ENCODE results near the gene CNOT4. TPM values are rescaled to one million over a fixed set of nuclear protein-coding genes. Genes with fewer than 3 reads are reported as not detected.

Gene CNOT4
- total RNA-seq, 2 donors from 2014 or later, result 11.9 to 12.2 TPM

GRCh38 chr7:135333200-135333599 is 176.7 kb downstream of the CNOT4 start:
- Histone ChIP-seq H3K27me3 (no peaks in the 10 kb centered on the region), H3K9me3 (no peaks in the 10 kb centered on the region), H3K4me3 (no peak overlapping the region), H3K4me1 (peaks cover 7% of the 10 kb centered on the region), H3K36me3 (replicated peaks in 1 of 2; ENCODE audit: insufficient read depth in 1 of 2, low read depth in 2 of 2) (no peaks in the 10 kb centered on the region), H3K27ac (no peak overlapping the region)
- ATAC-seq (no peak), DNase-seq (no peak)
- intact Hi-C loops (cut with DNase I), result no loop called here
- TF ChIP-seq CTCF (IDR thresholded peaks at IDR 0.05) (no peak), POLR2A (IDR thresholded peaks at IDR 0.05) (no peak)
- 92 to 100% methylated on average over 1 of the region's 1 CpG for WGBS, 2 donors

DNA sequence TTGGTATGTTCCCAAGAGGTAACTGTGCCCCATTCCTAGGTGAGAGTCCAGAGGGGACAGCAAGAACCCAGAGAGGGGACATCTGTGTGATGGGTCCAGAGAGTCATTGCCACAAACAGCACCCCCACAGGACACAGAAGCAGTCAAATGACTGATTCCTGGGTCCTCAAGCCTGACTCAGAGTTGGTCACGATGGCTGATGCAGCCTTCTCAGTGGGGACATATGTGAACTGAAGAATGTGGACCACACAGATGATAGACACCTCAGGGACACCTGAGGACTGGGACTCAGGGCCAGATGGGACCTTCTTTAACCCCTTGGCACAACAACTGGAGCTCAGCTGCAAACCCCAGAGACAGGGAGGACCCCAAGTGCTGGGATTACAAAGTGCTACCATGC is 179.8 kb downstream of the CNOT4 start:
- Histone ChIP-seq H3K4me3 (no peak overlapping the region), H3K27ac (no peak overlapping the region), H3K36me3 (replicated peaks in 1 of 2; ENCODE audit: insufficient read depth in 1 of 2, low read depth in 2 of 2) (no peaks in the 10 kb centered on the region), H3K4me1 (peaks cover 6% of the 10 kb centered on the region), H3K27me3 (no peaks in the 10 kb centered on the region), H3K9me3 (no peaks in the 10 kb centered on the region)
- ATAC-seq (no peak), DNase-seq (no peak)
- intact Hi-C loops (cut with DNase I), result no loop called here
- TF ChIP-seq POLR2A (IDR thresholded peaks at IDR 0.05), result no peak
- no peak for TF ChIP-seq CTCF (IDR thresholded peaks at IDR 0.05)
- WGBS, 2 donors, result 67 to 100% methylated on average over 1 of the region's 1 CpG

- no peaks in the 10 kb centered on the region for H3K4me1 ChIP-seq
- WGBS, 2 donors, result 85 to 100% methylated on average over 1 to 7 of the region's 7 CpGs
- no peak for ATAC-seq
Observed at GRCh38 chr7:135328526-135328925, 181.4 kb downstream of the CNOT4 start.

DNA sequence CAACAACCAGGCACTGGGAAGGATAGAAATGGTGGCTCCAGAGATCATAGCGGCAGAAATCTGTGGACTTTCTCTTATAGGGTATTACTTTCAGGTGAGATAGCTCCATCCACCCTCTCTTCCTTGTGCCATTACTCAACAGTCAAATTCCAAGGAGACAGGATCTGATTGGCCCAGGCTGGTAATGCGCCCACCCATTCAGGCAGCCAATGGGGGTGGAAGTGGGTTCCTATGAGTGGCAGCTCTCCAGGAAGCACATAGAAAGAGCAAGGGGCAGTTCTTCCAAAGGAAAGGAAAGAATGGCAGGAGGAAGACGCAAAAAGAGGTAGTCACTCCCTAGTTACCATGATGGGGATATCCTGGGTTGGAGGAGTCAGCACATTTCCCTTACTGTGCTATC is 181.8 kb downstream of the CNOT4 start:
- TF ChIP-seq CTCF (IDR thresholded peaks at IDR 0.05), result no peak
- TF ChIP-seq POLR2A (IDR thresholded peaks at IDR 0.05), result no peak
- no peak for DNase-seq
- Histone ChIP-seq H3K27me3 (no peaks in the 10 kb centered on the region), H3K36me3 (replicated peaks in 1 of 2; ENCODE audit: insufficient read depth in 1 of 2, low read depth in 2 of 2) (no peaks in the 10 kb centered on the region), H3K4me3 (no peak overlapping the region), H3K9me3 (no peaks in the 10 kb centered on the region), H3K4me1 (no peaks in the 10 kb centered on the region), H3K27ac (no peak overlapping the region)
- no peak for ATAC-seq
- 89 to 96% methylated on average over 3 of the region's 3 CpGs for WGBS, 2 donors
- intact Hi-C loops (cut with DNase I), result no loop called here

More at GRCh38 chr7:135328526-135328925, 181.4 kb downstream of the CNOT4 start:
- no peak overlapping the region for H3K27ac ChIP-seq
- DNase-seq, result no peak
- no peaks in the 10 kb centered on the region for H3K9me3 ChIP-seq
- no peaks in the 10 kb centered on the region for H3K36me3 ChIP-seq (replicated peaks in 1 of 2; ENCODE audit: insufficient read depth in 1 of 2, low read depth in 2 of 2)
- no peak overlapping the region for H3K4me3 ChIP-seq
- TF ChIP-seq CTCF (IDR thresholded peaks at IDR 0.05) (no peak), POLR2A (IDR thresholded peaks at IDR 0.05) (no peak)
- no peaks in the 10 kb centered on the region for H3K27me3 ChIP-seq
- intact Hi-C loops (cut with DNase I), result no loop called here

DNA sequence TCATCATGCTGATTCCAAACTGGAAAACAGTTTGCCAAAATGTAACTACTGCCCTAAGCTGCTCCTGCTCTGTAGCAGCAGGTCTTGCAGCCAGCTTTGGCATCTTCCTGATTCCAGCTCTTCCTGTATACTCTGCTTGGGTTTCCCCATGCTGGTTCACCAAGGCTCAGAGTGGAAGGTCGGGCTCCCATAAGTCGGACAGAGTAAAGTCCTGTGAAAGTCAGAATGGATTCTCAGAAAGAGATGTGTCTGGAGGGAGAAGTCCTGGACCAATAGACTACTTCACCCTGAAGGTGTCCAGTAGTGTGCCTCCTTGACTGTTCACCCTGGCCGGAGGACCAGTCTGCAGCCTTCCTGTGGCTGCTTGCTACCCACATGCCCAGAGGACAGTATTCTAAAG is 182.4 kb downstream of the CNOT4 start:
- no peaks in the 10 kb centered on the region for H3K4me1 ChIP-seq
- intact Hi-C loops (cut with DNase I), result no loop called here
- no peak overlapping the region for H3K4me3 ChIP-seq
- H3K27ac ChIP-seq, result no peak overlapping the region
- WGBS, 2 donors, result 91 to 94% methylated on average over 3 of the region's 3 CpGs
- TF ChIP-seq POLR2A (IDR thresholded peaks at IDR 0.05) (no peak), CTCF (IDR thresholded peaks at IDR 0.05) (no peak)
- DNase-seq, result no peak
- no peaks in the 10 kb centered on the region for H3K36me3 ChIP-seq (replicated peaks in 1 of 2; ENCODE audit: insufficient read depth in 1 of 2, low read depth in 2 of 2)
- no peaks in the 10 kb centered on the region for H3K27me3 ChIP-seq
- H3K9me3 ChIP-seq, result no peaks in the 10 kb centered on the region
- no peak for ATAC-seq

Measured in body of pancreas (tissue), 4 donors.